SK-N-SH (cell line): ENCODE measurements around the gene DAP.

Source experiments
- CHD2 ChIP-seq: fragments of 150-350 bp; IDR thresholded peaks from 2 replicates; pipeline ENCODE4 v1.6.1; 2018; ENCODE audit warnings: low read length; ENCODE audit not compliant: partially characterized antibody
- CTCF ChIP-seq: fragments of 200-600 bp; sonication (generic); IDR thresholded peaks from 2 replicates; pipeline ENCODE4 v1.6.1; 2017; ENCODE audit warnings: antibody characterized with exemption, mild to moderate bottlenecking, moderate library complexity
- EP300 ChIP-seq, 2 experiments: IDR thresholded peaks; 2 replicates each; pipeline versions ENCODE4 v1.4.0 to v1.6.1; 2012; ENCODE audit warnings: borderline replicate concordance in 1 of 2, low read depth in 1 of 2, low read length in 1 of 2
- EZH2phosphoT487 ChIP-seq: fragments of 200-600 bp; sonication (generic); IDR thresholded peaks from 2 replicates; pipeline ENCODE4 v1.6.1; 2017; ENCODE audit warnings: low read depth, mixed run types, mild to moderate bottlenecking, antibody characterized with exemption, moderate library complexity, borderline replicate concordance
- GATA2 ChIP-seq: sonication (generic); formaldehyde crosslinking; IDR thresholded peaks from 2 replicates; pipeline ENCODE4 v1.5.0; 2020; ENCODE audit warnings: mild to moderate bottlenecking, missing genetic modification reagents
- MXI1 ChIP-seq: IDR thresholded peaks from 2 replicates; pipeline ENCODE4 v1.6.1; 2012; ENCODE audit warnings: mild to moderate bottlenecking, low read depth, low read length, improper control_type of control experiment
- NFIC ChIP-seq: IDR thresholded peaks from 2 replicates; pipeline ENCODE4 v1.4.0; 2012; ENCODE audit warnings: borderline replicate concordance
- POLR2AphosphoS5 ChIP-seq: IDR thresholded peaks from 2 replicates; pipeline ENCODE4 v1.6.1; 2012; ENCODE audit warnings: low read depth, low read length
- RFX5 ChIP-seq: IDR thresholded peaks from 2 replicates; pipeline ENCODE4 v1.6.1; 2012; ENCODE audit warnings: mild to moderate bottlenecking, improper control_type of control experiment, low read length
- SMC3 ChIP-seq: IDR thresholded peaks from 2 replicates; pipeline ENCODE4 v1.6.1; 2012; ENCODE audit warnings: low read depth, low read length, improper control_type of control experiment
- USF2 ChIP-seq: fragments of 150-350 bp; IDR thresholded peaks from 2 replicates; pipeline ENCODE4 v1.6.1; 2017; ENCODE audit warnings: antibody characterized with exemption, low read length, low read depth, borderline replicate concordance
- TF ChIP-seq, protein P1 (sequence below): IDR thresholded peaks from 2 replicates; pipeline ENCODE4 v1.6.1; 2012; ENCODE audit warnings: mild to moderate bottlenecking, low read depth, low read length, moderate library complexity

GRCh38 chr5:10702911-10703491 lies 58.0 kb downstream of the DAP start:
- no peak for TF ChIP-seq RFX5
- TF ChIP-seq CTCF: no peak
- no peak for TF ChIP-seq EP300 (IDR thresholded peaks at IDR 0.05; ENCODE audit: borderline replicate concordance in 1 of 2, low read depth in 1 of 2, low read length in 1 of 2)
- TF ChIP-seq USF2: no peak
- no peak for TF ChIP-seq GATA2
- TF ChIP-seq POLR2AphosphoS5: no peak
- no peak for TF ChIP-seq MXI1
- TF ChIP-seq NFIC: no peak
- TF ChIP-seq, protein P1, sequence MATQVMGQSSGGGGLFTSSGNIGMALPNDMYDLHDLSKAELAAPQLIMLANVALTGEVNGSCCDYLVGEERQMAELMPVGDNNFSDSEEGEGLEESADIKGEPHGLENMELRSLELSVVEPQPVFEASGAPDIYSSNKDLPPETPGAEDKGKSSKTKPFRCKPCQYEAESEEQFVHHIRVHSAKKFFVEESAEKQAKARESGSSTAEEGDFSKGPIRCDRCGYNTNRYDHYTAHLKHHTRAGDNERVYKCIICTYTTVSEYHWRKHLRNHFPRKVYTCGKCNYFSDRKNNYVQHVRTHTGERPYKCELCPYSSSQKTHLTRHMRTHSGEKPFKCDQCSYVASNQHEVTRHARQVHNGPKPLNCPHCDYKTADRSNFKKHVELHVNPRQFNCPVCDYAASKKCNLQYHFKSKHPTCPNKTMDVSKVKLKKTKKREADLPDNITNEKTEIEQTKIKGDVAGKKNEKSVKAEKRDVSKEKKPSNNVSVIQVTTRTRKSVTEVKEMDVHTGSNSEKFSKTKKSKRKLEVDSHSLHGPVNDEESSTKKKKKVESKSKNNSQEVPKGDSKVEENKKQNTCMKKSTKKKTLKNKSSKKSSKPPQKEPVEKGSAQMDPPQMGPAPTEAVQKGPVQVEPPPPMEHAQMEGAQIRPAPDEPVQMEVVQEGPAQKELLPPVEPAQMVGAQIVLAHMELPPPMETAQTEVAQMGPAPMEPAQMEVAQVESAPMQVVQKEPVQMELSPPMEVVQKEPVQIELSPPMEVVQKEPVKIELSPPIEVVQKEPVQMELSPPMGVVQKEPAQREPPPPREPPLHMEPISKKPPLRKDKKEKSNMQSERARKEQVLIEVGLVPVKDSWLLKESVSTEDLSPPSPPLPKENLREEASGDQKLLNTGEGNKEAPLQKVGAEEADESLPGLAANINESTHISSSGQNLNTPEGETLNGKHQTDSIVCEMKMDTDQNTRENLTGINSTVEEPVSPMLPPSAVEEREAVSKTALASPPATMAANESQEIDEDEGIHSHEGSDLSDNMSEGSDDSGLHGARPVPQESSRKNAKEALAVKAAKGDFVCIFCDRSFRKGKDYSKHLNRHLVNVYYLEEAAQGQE: no peak
- no peak for TF ChIP-seq CHD2
- TF ChIP-seq SMC3: no peak
- TF ChIP-seq EZH2phosphoT487: no peak
